ENCODE data around the gene GAB2.

DNA sequence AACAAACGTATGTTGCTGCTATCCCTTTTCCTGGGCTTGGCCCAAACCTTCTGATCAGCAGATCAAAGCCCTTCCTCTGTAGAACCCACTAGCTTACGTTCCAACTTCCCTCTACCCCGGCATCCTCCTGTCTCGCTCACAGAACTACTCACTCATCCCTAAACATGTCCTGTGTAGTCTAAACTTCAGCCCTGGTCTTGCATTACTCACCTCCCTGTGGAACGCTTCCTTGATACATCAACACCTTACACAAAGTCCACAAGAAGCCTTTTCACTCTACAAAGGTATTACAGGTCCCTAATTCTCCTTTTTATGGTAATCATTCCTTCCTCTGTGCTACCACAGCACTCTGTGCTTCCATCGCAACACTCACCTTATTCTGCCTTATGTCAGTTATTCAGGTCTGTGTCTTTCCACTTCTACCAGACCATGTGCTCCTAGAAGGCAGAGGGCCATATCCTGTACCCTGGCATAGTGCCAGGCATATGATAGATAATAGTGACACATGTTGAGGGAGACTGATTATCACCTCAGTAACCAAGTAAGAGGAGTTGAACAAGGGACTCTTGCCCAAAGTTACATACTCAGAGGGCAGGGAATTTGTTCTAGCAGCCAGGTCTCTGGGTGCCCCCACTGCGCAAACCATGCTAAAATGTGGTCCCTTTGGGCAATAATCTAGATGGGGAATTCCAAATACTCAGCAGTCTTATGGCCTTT lies 187.3 kb downstream of the GAB2 start:
- TF ChIP-seq, protein P1, sequence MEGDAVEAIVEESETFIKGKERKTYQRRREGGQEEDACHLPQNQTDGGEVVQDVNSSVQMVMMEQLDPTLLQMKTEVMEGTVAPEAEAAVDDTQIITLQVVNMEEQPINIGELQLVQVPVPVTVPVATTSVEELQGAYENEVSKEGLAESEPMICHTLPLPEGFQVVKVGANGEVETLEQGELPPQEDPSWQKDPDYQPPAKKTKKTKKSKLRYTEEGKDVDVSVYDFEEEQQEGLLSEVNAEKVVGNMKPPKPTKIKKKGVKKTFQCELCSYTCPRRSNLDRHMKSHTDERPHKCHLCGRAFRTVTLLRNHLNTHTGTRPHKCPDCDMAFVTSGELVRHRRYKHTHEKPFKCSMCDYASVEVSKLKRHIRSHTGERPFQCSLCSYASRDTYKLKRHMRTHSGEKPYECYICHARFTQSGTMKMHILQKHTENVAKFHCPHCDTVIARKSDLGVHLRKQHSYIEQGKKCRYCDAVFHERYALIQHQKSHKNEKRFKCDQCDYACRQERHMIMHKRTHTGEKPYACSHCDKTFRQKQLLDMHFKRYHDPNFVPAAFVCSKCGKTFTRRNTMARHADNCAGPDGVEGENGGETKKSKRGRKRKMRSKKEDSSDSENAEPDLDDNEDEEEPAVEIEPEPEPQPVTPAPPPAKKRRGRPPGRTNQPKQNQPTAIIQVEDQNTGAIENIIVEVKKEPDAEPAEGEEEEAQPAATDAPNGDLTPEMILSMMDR (IDR thresholded peaks at IDR 0.05), result no peak
- no peak for TF ChIP-seq POLR2A (IDR thresholded peaks at IDR 0.05)
